ENCODE results near the gene C10orf95.
"Not testable (repeated sequence)": the region's sequence is repeated elsewhere in the genome, so short reads cannot be mapped to it uniquely, and the experiment has no call there.

C10orf95 gene

DNA sequence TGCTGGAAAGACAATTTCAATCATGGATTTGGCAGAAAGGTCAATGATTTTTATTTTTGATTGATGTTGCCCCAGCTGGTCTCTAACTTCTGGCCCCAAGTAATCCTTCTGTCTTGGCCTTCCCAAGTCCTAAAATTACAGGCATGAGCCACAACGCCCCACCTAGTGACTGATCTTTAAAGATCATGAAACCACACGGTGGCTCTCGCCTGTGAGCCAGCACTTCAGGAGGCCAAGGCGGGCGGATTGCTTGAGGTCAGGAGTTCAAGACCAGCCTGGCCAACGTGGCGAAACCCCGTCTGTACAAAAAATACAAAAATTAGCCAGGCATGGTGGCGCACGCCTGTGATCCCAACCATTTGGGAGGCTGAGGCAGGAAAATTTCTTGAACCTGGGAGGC is 12.6 kb upstream of the C10orf95 start:
- DNase-seq = no peak

DNA sequence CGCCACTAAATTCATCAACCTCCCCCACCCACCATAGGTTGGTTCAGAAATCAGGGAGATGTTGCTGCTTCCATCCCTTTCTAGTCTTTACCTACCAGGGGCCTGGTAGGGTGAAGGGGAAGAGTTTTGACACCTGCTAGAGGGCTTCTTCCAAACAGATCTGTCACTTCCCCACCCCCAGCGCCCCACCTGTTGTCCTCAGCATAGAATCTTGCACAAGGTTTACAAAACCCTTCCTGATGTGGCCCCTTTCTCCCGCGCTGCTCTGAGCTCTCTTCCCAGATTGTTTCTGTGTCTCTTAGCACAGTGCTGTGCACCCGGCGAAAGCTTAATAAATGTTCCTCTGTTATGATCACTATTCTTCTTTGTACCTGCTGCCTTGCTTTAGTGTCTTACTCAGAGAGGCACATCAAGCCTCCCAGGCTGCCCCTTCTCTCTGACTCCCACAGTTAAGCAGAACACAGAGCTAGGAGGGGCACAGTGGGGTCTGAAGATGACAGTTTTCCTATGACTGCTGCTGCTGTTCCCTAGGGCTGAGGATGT is 11.2 kb upstream of the C10orf95 start:
- no peak for DNase-seq

DNA sequence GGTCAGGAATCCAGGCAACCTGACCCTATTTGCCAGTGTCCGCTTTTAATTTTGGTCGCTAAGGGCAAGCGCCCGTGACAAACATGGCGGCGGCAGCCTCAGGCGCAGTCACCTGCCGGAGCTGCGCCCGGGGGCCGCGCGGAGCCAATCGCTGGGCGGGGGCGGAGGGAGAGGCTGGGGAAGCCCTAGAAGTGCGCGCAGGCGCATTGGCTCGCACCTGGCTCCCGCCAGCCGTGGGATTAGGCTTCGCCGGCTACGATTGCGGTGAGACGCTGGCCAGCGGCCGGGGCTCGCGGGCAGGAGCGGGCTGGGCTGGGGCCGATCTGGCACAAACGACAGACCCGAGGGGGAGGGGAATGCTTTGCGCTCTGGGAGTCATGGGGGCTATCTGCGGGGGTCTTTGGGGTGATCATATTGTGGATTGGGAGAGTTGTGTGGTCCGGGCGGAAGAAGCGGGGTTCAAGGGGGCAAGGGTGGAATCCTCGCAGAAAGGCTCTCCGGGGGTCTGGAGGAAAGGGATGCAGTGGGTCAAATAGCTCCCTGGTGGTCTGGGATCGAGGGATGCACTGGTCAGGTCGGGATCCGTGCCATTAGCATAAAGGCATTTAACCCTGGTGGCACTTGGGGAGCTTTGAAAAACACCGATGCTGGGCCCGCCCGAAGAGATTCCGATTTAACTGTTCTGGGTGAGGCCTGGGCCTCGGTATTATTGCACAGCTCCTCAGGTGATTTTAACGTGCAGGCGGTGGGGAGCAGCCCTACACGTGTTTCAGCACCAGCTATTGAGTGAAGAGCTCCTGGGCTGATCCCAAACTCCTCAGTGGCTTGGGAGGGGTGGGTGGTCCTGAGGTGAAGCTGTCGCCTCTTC is 10.1 kb upstream of the C10orf95 start:
- peak; percentile 84 for DNase-seq

DNA sequence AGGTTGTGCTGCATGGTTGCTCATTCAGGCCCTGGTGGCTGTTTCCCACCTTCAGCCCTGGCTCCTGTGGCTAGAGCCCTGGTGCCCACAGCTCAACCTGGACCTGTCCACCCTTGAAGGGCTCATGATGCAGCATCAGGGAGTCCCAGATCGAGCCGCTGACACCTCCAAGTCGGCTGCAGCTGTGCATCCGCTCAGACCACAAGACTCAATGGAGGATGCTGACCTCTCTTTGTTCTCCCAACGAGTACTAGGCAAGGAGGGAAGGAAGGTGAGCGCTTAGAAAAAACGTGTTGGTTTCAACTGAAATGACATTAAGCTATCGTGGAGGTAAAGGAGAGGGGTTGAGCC is 9.5 kb upstream of the C10orf95 start:
- no peak for DNase-seq

DNA sequence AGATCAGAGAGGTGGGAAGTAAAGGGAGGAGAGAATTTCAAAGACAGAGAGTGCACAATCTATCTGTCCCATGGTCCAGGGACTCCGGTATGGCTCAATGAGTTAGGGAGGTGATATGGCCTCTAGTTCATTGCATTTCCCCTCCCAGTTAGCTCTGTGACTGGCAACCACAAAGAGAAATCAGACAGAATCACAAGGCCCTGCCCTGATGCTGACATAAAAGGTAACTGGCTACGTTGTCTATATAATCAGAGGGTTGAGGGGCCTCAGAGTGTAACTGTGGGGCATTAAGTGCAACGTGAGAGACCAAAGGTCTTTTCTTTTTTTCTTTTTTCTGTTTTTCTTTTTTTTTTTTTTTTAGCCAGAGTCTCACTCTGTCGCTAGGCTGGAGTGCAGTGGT is 7.3 kb upstream of the C10orf95 start:
- DNase-seq = no peak

DNA sequence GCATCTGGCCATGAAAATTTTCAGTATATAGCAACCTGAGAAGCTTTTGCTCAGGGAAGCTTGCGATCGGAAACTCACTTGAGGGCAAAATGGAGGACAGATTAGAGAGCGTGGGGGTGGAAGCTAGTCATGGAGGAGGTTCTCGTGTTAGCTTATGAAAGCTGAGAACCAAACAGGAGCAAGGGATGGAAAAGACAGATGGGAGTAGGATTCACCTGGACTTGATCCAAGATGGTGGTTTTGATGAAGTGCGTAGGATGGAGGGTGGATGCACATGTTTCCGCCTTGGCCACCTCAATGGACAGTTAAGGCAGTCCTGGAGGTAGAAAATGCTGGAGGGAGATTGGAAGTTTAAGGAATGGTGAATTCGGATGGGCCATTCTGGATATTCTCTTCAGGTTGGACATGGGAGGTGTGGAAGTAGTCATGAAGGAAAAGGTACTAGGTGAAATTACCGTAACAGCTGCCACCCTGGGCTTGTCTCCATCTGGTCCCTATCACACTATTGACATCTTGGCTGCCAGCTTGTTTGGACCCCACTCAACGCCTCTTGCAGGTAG is 6.3 kb upstream of the C10orf95 start:
- no peak for DNase-seq

DNA sequence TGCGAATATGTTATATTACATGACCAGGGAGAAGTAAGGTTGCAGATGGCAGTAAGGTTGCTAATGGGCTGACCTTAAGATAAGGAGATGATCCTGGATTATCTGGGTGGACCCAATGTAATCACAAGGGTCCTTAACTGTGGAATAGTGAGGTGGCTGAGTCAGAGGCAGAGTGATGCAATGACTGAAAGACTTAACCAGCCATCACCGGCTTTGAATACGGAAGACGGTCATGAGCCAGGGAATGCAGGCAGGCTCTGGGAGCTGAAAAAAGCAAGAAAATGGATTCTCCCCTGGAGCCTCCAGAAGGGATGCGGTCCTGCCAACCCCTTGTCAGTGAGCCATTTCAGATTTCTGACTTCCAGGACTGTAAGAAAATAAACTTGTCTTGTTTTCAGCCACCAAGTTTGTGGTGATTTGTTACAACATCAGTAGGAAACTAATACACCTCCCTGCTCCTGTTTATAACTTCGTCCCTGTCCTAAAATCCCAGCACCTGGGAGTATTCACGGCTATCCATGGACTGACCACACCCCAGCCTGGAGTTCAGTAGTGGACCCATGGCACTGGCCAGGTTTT is 4.6 kb upstream of the C10orf95 start:
- no peak for DNase-seq

DNA sequence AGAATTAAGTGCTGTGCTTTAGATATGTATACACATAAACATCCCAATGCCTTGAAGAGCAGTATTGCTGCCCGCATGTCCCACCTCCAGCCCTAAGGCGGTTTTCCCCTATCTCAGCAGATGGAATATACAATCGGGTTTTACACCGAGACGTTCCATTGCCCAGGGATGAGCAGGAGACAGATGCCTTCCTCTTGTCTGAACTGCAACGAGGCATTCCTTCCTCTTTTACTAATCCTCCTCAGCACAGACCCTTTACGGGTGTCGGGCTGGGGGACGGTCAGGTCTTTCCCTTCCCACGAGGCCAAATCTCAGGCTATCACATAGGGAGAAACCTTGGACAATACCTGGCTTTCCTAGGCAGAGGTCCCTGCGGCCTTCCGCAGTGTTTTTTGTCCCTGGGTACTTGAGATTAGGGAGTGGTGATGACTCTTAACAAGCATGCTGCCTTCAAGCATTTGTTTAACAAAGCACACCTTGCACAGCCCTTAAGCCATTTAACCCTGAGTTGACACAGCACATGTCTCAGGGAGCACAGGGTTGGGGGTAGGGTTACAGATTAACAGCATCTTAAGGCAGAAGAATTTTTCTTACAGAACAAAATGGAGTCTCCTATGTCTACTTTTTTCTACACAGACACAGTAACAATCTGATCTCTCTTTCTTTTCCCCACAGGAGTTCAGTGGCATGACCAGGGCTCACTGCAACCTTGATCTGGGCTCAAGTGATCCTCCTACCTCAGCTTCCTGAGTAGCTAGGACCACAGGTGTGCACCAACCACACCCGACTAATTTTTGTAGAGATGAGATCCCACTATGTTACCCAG is 3.5 kb upstream of the C10orf95 start:
- DNase-seq = not testable (repeated sequence)

DNA sequence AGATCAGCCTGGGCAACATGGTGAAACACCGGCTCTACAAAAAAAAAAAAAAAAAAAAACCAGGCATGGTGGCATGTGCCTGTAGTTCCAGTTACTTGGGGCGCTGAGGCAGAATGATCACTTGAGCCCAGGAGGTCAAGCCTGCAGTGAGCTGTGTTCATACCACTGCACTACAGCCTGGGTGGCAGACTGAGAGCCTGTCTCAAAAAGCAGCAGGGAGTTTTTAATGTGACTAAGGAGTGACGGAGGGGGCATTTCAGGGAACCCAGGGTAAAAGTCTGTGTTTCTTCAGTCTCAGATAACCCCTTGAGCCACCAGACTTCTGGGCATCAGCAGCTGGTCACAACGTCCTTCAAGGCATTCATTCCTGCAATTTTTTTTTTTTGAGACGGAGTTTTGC is 2.2 kb upstream of the C10orf95 start:
- no peak for DNase-seq

DNA sequence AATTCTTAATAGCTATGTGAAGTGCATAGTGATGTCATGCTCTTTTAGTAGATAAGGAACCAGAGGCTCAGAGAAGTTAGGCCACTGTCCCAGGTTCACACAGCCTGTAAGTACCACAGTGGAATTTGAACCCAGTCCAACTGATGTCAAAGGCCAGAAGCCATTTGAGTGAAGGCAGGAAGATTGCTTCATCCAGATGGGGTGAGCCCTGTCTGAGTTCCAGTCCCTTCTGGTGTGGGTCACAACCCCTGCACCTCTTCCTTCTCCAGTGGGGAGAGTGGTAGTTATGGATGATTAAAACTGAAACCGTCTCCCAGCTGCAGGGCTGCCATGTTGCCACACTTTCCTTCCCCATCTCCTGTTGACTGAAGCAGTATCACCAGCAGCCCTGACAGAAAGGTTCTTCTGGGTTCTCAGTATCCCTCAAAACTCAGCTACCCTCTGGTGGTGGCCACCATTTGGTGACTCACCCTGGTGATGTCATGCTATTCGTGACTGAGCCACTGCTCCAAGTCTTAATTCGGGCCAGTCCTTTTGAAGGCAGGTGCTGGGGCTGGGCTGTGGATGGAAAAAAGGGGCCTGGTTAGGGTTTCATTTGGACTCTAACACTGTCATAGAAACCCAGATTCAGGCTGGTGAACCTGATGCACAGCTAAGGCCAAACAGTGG is 1.5 kb upstream of the C10orf95 start:
- DNase-seq = peak; percentile 40

DNA sequence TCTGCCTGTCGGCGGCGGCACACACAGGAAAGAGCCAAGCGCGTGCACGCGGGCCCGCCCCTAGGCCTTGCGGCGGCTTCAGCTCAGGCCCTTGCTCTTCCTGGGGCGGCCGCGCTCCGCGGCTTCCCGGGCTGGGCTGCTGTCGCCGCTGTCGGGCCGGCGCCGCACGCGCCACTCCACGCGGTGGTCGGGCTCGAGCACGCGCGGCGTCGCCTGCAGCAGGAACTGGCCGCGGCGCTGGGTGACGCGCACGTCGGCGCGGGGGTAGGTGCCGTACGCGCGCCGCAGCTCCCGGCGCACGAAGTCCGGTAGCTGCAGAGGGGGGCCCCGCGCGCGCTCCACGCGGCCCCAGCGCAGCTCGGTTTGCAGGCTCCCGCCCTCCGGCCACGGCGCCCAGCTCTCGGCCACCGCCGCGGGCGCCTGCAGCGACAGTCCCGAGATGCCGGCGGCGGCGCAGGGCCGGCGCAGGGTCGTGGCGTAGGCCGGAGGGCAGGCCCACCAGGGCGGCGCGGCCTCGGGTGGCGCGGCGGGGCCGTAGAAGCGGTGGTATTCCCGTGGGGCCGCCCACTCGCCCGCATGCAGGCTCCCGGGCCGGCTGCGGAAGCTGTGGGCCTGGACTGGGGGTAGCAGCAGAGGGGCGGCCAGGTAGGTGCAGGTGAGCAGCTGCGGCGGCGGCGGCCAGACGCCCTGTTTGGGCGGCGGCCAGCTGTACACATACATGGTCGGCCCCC is 804 bp downstream of the C10orf95 start:
- DNase-seq = peak; percentile 81

DNA sequence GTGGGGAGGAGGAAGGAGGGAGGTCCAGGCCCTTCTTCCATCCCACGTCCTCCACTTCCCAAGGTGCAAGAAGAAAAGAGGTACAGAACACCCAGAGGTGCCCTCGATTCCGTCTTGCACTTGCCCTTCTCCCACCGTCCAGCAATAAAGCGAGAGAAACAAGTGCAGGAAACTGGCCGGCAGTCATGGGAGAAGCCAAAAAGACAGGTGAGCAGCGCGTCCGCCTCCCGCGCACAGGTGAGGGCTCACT is 1.3 kb downstream of the C10orf95 start:
- DNase-seq = no peak

DNA sequence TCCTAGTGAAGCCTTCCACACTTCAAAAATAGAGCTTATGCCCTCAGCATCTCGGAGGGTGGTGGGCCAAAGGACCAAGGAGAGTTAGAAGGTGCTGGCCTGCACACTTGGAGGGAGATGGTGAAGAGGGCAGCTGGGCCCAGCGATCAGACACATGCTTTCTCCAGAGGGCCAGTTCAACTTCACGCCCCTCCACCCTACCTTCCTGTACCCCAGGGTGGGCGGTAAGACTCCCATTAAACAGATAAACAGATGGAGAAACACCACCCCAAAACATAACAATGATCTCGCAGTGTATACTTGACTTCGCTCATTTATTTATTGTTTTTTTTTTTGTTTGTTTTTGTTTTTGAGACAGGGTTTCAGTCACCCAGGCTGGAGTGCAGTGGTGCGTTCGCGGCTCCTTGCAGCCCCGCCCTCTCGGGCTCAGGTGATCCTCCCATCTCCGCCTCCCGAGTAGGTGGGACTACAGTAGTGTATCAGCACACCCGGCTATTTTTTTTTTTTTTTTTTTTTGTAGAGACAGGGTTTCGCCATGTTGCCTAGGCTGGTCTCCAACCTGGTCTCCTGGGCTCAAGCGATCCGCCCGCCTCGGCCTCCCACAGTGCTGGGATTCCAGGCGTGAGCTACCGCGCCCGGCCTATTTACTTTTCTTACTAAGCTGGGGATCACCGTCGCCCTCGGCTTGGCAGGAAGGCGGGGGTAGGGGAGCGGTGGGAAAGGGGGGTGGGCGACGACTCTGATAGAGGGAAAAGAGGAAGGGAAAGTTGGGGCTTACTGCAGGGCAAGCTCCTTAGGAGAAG is 1.8 kb downstream of the C10orf95 start:
- peak; percentile 73 for DNase-seq

DNA sequence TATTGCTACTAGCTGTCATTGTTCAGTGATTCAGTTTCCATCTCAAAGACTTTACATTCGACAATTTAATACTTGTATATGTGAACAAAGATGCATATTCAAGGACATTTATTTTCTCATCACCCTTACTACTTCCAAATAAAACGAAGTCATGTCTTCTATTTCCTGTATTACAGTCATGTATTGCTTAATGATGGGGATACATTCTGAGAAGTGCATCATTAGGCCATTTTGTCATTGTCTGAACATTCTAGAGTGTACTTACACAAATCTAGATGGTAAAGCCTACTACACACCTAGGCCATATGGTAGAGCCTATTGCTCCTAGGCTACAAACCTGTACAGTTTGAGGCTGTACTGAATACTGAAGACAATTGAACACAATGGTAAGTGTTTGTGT is 6.5 kb downstream of the C10orf95 start:
- DNase-seq = no peak

DNA sequence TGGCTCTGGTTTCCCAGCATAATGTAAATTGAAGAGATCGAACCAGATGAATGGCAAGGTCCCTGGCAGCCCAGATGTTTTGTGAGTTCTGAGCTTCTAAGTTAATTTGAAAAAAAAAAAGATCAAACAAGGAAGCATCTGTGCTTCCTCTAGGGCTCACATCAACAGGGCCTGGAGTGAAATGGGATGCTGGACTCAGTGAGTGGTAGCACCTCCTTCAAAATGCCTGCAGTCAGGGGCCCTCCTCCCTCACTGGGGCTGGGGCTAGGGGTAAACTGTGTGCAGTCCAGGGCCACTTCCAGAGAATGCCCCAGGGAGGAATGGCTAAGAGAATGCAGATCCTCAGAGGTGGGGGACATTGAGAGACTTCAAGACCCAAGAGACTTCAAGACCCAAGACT is 13.0 kb downstream of the C10orf95 start:
- DNase-seq = no peak

DNA sequence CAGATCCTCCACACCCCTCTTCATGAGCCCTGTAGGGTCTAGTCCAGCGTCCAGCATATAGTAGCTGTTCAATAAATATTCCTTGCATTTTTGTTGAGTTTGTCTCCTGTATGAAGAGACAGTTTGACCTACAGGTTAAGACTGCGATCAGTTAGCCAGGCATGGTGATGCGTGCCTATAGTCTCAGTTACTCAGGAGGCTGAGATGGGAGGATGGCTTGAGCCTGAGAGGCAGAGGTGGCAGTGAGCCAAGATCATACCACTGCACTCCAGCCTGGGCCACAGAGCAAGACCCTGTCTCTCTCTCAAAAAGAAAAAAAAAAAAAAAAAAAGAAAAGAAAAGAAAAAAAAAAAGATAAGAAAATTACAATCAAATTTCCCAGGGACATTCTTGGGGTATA is 13.8 kb downstream of the C10orf95 start:
- DNase-seq = no peak

DNA sequence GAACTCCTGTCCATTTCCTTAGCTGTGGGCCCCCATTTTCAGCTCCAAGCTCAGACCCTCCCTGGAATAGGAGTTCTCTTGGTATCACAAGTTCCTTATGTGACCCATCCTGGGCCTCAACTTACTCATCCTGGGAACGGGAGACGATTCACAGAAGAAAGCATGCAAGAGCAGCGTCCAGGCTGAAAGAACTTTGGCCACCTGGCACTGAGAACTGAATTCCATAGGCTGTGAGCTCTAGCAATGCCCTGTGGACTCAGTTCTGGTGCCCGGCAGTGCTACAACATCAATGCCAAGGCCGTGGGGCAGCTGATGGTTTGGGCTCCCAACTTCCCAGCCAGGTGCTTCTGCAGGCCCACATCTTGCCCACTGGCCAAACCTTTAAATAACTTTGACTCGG is 15.0 kb downstream of the C10orf95 start:
- DNase-seq = no peak

DNA sequence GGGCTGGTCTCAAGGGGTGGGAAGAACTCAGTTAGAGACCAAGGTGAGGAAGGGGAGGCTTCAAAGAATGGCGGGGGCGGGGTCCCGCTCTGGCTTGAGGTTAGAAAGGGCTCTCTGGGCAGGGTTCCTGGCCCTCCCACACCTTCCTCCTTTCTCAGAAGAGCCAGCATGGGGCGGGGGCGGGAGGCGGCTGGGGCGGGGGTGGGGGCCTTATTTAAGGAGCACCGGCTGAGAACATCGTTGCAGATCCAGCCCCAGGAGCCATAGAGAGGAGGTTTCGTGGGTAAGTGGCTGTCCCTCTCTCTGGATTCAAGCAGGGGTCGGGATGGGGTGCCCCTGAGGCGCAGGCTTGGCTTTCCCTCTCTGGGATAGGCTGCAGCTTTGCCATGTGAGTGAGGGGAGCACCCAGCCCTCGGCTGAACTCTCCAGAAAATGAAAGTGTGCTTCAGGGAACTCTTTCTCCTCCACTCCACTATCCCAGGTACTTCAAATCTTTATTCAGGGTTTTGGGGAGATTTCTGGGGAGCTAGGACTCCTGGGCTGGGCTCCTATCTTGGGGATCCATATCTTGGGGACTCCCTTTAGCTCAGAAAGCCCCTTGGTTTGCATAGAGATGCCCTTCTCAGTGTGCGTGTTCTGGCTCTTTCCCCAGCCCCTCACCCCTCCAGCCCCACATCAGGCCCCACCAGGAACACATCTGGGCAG is 15.7 kb downstream of the C10orf95 start:
- peak; percentile 61 for DNase-seq

DNA sequence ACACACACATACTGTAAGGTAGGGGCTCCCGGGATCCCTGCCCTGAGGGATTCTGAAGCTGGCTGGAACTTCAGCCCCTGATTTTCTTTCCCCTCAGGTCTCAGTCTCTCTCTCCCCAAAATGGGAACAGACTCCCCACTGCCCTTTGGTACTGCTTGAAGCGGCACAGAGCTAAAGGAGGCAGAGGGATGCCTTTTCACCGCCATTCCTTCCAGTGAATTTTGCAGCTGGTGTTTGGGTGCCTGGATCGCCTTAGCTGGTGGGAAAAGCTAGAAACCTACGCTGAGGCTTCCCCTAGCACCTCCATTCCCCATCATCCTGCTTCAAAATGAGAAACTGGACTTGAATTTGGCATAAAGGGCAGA is 16.2 kb downstream of the C10orf95 start:
- DNase-seq = no peak

DNA sequence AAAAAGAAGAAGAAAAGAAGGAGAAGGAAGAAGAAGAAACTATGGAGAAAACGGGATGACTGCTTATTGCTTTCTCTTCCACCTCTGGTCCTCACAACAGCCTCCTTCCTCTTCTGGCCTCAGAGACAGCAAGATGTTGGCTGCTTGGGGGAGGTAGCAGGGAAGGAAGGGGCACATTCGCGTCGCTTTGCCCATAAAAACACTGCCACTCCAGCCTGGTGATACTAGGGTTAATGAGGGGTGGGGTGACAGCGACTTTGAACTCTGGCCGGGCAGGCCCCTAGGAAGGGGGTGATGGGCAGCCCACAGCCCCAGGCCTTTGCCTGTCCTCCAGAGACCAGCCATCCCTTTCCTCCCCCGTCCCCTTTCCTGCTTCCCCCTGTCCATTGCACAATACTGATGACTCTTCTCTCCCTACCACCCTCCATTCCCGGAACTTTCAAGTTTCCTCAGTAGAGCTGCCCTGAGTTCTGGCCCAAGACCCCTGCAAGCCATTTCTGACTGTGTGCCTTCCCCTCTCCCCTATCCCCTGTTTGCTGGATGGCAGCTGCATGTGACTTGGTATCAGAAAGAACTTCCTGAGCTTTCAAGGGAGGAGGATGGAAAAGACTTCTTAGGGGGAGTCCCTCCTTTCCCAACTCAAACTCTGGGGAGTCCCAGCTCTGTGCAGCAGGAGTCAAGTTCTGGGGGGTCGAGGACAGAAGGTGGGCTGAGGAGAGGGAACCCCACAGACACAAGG is 16.8 kb downstream of the C10orf95 start:
- DNase-seq = no peak
